ENCODE results near the gene MARS2.
"Not testable (repeated sequence)": the region's sequence is repeated elsewhere in the genome, so short reads cannot be mapped to it uniquely, and the experiment has no call there.

DNA sequence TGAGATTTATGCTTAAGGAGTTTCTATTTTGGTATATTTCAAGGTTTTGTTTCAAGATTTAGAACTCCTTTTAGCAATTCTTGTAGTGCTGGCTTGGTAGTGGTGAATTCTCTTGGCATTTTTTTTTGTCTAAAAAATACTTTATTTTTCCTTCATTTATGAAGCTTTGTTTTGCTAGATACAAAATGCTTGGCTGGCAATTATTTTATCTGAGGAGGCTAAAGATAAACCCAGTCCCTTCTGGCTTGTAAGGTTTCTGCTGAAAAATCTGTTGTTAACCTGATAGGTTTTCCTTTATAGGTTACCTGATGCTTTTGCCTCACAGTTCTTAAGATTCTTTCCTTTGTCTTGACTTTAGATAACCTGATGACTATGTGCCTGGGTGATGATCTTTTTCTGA is 5.4 kb upstream of the MARS2 start:
- TF ChIP-seq, protein P1, sequence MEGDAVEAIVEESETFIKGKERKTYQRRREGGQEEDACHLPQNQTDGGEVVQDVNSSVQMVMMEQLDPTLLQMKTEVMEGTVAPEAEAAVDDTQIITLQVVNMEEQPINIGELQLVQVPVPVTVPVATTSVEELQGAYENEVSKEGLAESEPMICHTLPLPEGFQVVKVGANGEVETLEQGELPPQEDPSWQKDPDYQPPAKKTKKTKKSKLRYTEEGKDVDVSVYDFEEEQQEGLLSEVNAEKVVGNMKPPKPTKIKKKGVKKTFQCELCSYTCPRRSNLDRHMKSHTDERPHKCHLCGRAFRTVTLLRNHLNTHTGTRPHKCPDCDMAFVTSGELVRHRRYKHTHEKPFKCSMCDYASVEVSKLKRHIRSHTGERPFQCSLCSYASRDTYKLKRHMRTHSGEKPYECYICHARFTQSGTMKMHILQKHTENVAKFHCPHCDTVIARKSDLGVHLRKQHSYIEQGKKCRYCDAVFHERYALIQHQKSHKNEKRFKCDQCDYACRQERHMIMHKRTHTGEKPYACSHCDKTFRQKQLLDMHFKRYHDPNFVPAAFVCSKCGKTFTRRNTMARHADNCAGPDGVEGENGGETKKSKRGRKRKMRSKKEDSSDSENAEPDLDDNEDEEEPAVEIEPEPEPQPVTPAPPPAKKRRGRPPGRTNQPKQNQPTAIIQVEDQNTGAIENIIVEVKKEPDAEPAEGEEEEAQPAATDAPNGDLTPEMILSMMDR (IDR thresholded peaks at IDR 0.05): not testable (repeated sequence)
- TF ChIP-seq ZFX (IDR thresholded peaks at IDR 0.05; ENCODE audit: borderline replicate concordance): not testable (repeated sequence)
